ENCODE results near the gene TPST2. TPM values are rescaled to one million over a fixed set of nuclear protein-coding genes. Genes with fewer than 3 reads are reported as not detected.
A peak's percentile ranks its signal among the peaks of the same experiment; 100 is the strongest.

TPST2 gene
- total and polyA plus RNA-seq, 9 of the 15 experiments (the other 6 are each of a cell fraction or from before 2014, with no cell fraction given), result 14.2 to 123 (median 60.1) TPM

DNA sequence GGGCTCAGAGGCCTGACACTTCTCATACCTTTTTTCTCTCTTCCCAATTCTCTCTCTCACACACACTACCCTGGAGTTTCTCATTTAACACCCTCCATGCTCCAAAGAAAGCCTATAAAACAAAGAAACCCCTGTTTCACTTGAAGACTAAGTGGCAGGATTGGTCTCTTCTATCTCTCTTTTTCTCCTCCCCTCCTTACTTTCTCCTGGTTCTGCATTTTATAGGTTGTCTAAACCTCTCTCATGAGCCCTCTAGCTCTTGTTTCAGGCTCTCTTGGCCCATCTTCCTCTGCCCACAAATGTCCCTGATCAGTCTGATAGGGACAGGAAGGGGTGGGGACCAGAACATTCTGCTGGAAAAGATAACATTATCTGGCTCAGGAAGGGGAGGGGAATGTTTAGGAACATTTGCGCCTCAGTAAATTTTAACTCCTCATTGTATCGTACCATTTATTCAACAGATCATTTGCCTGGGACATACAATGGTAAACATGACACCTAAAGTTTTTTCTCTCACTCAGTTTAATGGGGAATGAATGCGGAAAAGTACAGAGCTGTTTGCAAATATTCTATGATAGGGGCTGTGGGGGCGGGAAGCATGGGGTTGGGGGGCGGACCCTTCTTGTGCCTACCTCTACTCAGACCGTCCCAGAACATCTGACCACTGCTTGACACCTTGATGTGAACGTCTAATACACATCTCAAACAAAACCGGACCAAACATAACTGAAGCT lies 42.7 kb upstream of the TPST2 start (continued):
- TF ChIP-seq CTBP1 (IDR thresholded peaks at IDR 0.05; ENCODE audit: borderline replicate concordance), result peak; percentile 88
- TF ChIP-seq STAG1 (CRISPR knock-in tag; IDR thresholded peaks at IDR 0.05; ENCODE audit: borderline replicate concordance), result no peak
- TF ChIP-seq NBN (IDR thresholded peaks at IDR 0.05; ENCODE audit: low read depth), result peak; percentile 85
- TF ChIP-seq, protein P1, sequence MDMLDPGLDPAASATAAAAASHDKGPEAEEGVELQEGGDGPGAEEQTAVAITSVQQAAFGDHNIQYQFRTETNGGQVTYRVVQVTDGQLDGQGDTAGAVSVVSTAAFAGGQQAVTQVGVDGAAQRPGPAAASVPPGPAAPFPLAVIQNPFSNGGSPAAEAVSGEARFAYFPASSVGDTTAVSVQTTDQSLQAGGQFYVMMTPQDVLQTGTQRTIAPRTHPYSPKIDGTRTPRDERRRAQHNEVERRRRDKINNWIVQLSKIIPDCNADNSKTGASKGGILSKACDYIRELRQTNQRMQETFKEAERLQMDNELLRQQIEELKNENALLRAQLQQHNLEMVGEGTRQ (CRISPR knock-in tag; IDR thresholded peaks at IDR 0.05), result no peak
- 0 out of 2 replicates have a peak, but pooled peaks have one; percentile 38 for TF ChIP-seq TARDBP (IDR thresholded peaks at IDR 0.05)
- TF ChIP-seq NFIC (IDR thresholded peaks at IDR 0.05), result peak; percentile 77
- TF ChIP-seq EP400 (IDR thresholded peaks at IDR 0.05), result peak; percentile 57
- TF ChIP-seq JUND (IDR thresholded peaks at IDR 0.05; ENCODE audit: borderline replicate concordance, low read depth, low read length), result peak; percentile 53; the same call in 1 of the 2 replicates
- no peak; the same call in 2 of the 3 replicates for TF ChIP-seq JUND (tag; IDR thresholded peaks at IDR 0.05; ENCODE audit: borderline replicate concordance, low read depth, low read length)
- TF ChIP-seq ZEB2 (IDR thresholded peaks at IDR 0.05), result peak; percentile 77
- no peak for TF ChIP-seq GTF2A2 (tag; IDR thresholded peaks at IDR 0.05)
- TF ChIP-seq KLF16 (IDR thresholded peaks at IDR 0.05), result peak; percentile 92
- peak; percentile 97 for TF ChIP-seq RNF2 (IDR thresholded peaks at IDR 0.05)
- peak; percentile 88 for TF ChIP-seq MTA2 (IDR thresholded peaks at IDR 0.05; ENCODE audit: low read depth)
- peak; percentile 54; the same call in 1 of the 2 replicates for TF ChIP-seq JUN (IDR thresholded peaks at IDR 0.05; ENCODE audit: borderline replicate concordance, low read depth, low read length)
- no peak for TF ChIP-seq JUN (CRISPR knock-in tag; IDR thresholded peaks at IDR 0.05; ENCODE audit: borderline replicate concordance)
- 0 out of 2 replicates have a peak, but pooled peaks have one; percentile 22 for TF ChIP-seq MECOM (CRISPR knock-in tag; IDR thresholded peaks at IDR 0.05)
- TF ChIP-seq YBX1 (IDR thresholded peaks at IDR 0.05), result no peak
- no peak for TF ChIP-seq PHF8 (IDR thresholded peaks at IDR 0.05; ENCODE audit: borderline replicate concordance, low read length)
- peak; percentile 86 for TF ChIP-seq MTA1 (IDR thresholded peaks at IDR 0.05; ENCODE audit: borderline replicate concordance)
- TF ChIP-seq, protein P2, sequence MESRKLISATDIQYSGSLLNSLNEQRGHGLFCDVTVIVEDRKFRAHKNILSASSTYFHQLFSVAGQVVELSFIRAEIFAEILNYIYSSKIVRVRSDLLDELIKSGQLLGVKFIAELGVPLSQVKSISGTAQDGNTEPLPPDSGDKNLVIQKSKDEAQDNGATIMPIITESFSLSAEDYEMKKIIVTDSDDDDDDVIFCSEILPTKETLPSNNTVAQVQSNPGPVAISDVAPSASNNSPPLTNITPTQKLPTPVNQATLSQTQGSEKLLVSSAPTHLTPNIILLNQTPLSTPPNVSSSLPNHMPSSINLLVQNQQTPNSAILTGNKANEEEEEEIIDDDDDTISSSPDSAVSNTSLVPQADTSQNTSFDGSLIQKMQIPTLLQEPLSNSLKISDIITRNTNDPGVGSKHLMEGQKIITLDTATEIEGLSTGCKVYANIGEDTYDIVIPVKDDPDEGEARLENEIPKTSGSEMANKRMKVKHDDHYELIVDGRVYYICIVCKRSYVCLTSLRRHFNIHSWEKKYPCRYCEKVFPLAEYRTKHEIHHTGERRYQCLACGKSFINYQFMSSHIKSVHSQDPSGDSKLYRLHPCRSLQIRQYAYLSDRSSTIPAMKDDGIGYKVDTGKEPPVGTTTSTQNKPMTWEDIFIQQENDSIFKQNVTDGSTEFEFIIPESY (CRISPR knock-in tag; IDR thresholded peaks at IDR 0.05), result no peak
- TF ChIP-seq ADNP (tag; IDR thresholded peaks at IDR 0.05), result 0 out of 2 replicates have a peak, but pooled peaks have one; percentile 3
- TF ChIP-seq HDAC1 (IDR thresholded peaks at IDR 0.05), result peak in 1 of 2 experiments; percentile 69; a peak in 2 of 4 replicates
- peak; percentile 58; the same call in 1 of the 2 replicates for TF ChIP-seq ZNF12 (CRISPR knock-in tag; IDR thresholded peaks at IDR 0.05)
- TF ChIP-seq ZC3H4 (CRISPR knock-in tag; IDR thresholded peaks at IDR 0.05; ENCODE audit: borderline replicate concordance), result no peak
- TF ChIP-seq SMARCC2 (IDR thresholded peaks at IDR 0.05; ENCODE audit: low read depth), result peak; percentile 87
